IPS-18a (cell line): ENCODE data around the gene PTPRT.

Experiments
- H3K27ac ChIP-seq: one replicate; pipeline ENCODE4 v1.5.1; 2013; ENCODE audit warnings: low read length
- H3K27me3 ChIP-seq: one replicate; pipeline ENCODE4 v1.6.1; 2013; ENCODE audit warnings: mild to moderate bottlenecking, low read length; ENCODE audit not compliant: control insufficient read depth, insufficient read depth
- H3K36me3 ChIP-seq: one replicate; pipeline ENCODE4 v1.6.1; 2013; ENCODE audit warnings: low read depth, low read length; ENCODE audit not compliant: control insufficient read depth
- H3K4me1 ChIP-seq: one replicate; pipeline ENCODE4 v1.6.1; 2013; ENCODE audit warnings: low read depth, low read length; ENCODE audit not compliant: control insufficient read depth
- H3K4me3 ChIP-seq: one replicate; pipeline ENCODE4 v1.5.1; 2013; ENCODE audit warnings: low read length
- H3K9ac ChIP-seq: one replicate; pipeline ENCODE4 v1.6.1; 2013; ENCODE audit warnings: mild to moderate bottlenecking, low read length, moderate library complexity
- H3K9me3 ChIP-seq: one replicate; pipeline ENCODE4 v1.6.1; 2013; ENCODE audit warnings: low read depth, low read length; ENCODE audit not compliant: control insufficient read depth

The PTPRT gene

GRCh38 chr20:42598581-42598980 is 591.1 kb downstream of the PTPRT start:
- Histone ChIP-seq H3K9ac (no peak overlapping the region), H3K27ac (no peak overlapping the region), H3K36me3 (no peaks in the 10 kb centered on the region), H3K4me1 (no peaks in the 10 kb centered on the region), H3K9me3 (no peaks in the 10 kb centered on the region), H3K27me3 (no peaks in the 10 kb centered on the region), H3K4me3 (no peak overlapping the region)

GRCh38 chr20:42595625-42596024 is 594.1 kb downstream of the PTPRT start:
- H3K4me1 ChIP-seq = no peaks in the 10 kb centered on the region
- H3K36me3 ChIP-seq = no peaks in the 10 kb centered on the region
- H3K4me3 ChIP-seq = no peak overlapping the region
- no peaks in the 10 kb centered on the region for H3K27me3 ChIP-seq
- H3K27ac ChIP-seq = no peak overlapping the region
- H3K9ac ChIP-seq = no peak overlapping the region
- H3K9me3 ChIP-seq = no peaks in the 10 kb centered on the region

DNA sequence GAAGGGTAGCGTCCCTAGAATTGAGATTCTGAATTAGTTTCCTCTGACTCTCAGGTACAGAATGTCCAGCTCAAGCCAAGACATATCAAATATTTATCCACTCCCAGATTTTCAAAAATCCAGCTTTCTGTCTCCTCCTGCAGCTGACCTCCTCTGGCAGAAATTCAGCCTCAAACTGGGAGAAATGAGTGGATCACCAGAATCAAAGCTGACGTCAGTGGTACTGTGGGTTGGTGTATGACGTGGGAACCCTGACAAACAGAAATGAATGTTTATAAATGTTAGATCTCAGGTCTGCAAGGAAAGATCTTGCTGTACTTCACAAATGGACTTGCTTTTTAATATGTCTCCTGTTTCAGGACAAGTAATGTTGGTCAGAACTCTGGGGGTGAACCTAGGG is 595.0 kb downstream of the PTPRT start:
- Histone ChIP-seq H3K27me3 (no peaks in the 10 kb centered on the region), H3K4me1 (no peaks in the 10 kb centered on the region), H3K27ac (no peak overlapping the region), H3K4me3 (no peak overlapping the region), H3K9ac (no peak overlapping the region), H3K36me3 (no peaks in the 10 kb centered on the region), H3K9me3 (no peaks in the 10 kb centered on the region)

- no peak overlapping the region for H3K4me3 ChIP-seq
- H3K9ac ChIP-seq = no peak overlapping the region
- H3K9me3 ChIP-seq = no peaks in the 10 kb centered on the region
- H3K27ac ChIP-seq = no peak overlapping the region
- no peaks in the 10 kb centered on the region for H3K36me3 ChIP-seq
- no peaks in the 10 kb centered on the region for H3K27me3 ChIP-seq
- H3K4me1 ChIP-seq = no peaks in the 10 kb centered on the region
Observed at GRCh38 chr20:42594011-42594410, 595.7 kb downstream of the PTPRT start.

- H3K27me3 ChIP-seq = no peaks in the 10 kb centered on the region
- H3K9ac ChIP-seq = no peak overlapping the region
- no peaks in the 10 kb centered on the region for H3K36me3 ChIP-seq
- H3K27ac ChIP-seq = no peak overlapping the region
- no peak overlapping the region for H3K4me3 ChIP-seq
- no peaks in the 10 kb centered on the region for H3K4me1 ChIP-seq
- H3K9me3 ChIP-seq = no peaks in the 10 kb centered on the region
Observed at GRCh38 chr20:42589976-42590639, 599.6 kb downstream of the PTPRT start.

- Histone ChIP-seq H3K9me3 (no peaks in the 10 kb centered on the region), H3K9ac (no peak overlapping the region), H3K27ac (no peak overlapping the region), H3K36me3 (no peaks in the 10 kb centered on the region), H3K4me3 (no peak overlapping the region), H3K4me1 (peaks cover 3% of the 10 kb centered on the region), H3K27me3 (no peaks in the 10 kb centered on the region)
Observed at GRCh38 chr20:42588847-42589246, 600.9 kb downstream of the PTPRT start.

- Histone ChIP-seq H3K36me3 (no peaks in the 10 kb centered on the region), H3K27me3 (no peaks in the 10 kb centered on the region), H3K4me1 (peaks cover 3% of the 10 kb centered on the region), H3K27ac (no peak overlapping the region), H3K9me3 (no peaks in the 10 kb centered on the region), H3K9ac (no peak overlapping the region), H3K4me3 (no peak overlapping the region)
Observed at GRCh38 chr20:42587427-42587826, 602.3 kb downstream of the PTPRT start.

DNA sequence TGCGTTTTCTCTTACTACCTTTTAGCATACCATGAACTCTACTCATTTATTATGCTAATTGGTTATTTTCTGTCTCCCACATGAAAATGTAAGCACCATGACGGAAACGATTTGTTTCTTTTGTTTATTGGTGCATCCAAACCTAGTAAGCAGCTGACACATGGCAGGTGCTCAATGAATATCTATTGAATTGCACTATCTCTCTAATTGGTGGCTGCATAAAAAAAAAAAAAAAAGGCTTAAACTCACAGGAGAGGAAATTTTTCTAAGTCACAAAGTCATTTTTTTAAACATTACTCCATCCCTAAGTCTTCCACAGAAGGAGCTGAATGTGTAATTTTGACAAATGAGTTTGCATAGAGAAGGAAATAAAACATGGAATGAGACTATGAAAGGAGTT is 608.4 kb downstream of the PTPRT start:
- H3K9me3 ChIP-seq = no peaks in the 10 kb centered on the region
- peaks cover 11% of the 10 kb centered on the region for H3K4me1 ChIP-seq
- no peak overlapping the region for H3K9ac ChIP-seq
- no peak overlapping the region for H3K27ac ChIP-seq
- no peaks in the 10 kb centered on the region for H3K27me3 ChIP-seq
- H3K4me3 ChIP-seq = no peak overlapping the region
- H3K36me3 ChIP-seq = no peaks in the 10 kb centered on the region

- no peak overlapping the region for H3K9ac ChIP-seq
- no peak overlapping the region for H3K27ac ChIP-seq
- H3K9me3 ChIP-seq = no peaks in the 10 kb centered on the region
- H3K27me3 ChIP-seq = no peaks in the 10 kb centered on the region
- H3K4me1 ChIP-seq = peaks cover 4% of the 10 kb centered on the region
- H3K36me3 ChIP-seq = no peaks in the 10 kb centered on the region
- no peak overlapping the region for H3K4me3 ChIP-seq
Observed at GRCh38 chr20:42576167-42576566, 613.5 kb downstream of the PTPRT start.

DNA sequence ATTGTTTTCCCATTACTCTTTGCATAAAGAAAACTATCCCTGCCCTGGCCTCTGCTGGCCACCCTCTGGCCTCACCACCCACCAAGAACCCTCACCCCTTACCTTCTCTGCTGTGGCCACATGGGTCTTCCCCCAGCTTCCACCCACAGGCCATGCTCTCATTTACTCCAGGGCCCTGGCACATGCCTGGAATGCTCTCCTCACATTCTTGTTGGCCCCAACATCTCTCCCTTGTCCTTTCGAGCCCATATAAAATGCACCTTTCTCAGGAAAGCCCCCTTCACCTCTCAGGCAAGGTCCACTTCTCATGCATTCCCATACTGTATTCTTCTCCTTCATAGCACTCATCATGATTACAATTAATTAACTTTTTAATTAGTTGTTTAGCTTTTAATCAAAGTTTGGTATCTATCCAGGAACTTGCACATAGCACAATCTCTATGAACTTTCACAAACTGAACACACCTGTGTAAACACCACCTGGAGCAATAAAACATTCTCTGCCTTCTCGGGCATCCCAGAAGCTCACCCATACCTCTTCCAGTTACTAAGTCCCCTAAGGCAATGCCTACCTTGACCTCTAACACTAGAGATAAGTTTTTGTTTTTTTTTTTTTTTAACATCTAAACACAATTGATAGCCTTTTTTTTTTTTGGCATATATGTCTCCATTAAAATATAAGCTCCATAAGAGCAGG is 617.2 kb downstream of the PTPRT start:
- Histone ChIP-seq H3K27me3 (no peaks in the 10 kb centered on the region), H3K4me1 (peaks cover 4% of the 10 kb centered on the region), H3K9ac (no peak overlapping the region), H3K4me3 (no peak overlapping the region), H3K27ac (no peak overlapping the region), H3K36me3 (no peaks in the 10 kb centered on the region), H3K9me3 (no peaks in the 10 kb centered on the region)

GRCh38 chr20:42567409-42567808 is 622.3 kb downstream of the PTPRT start:
- Histone ChIP-seq H3K4me3 (no peak overlapping the region), H3K36me3 (no peaks in the 10 kb centered on the region), H3K27ac (no peak overlapping the region), H3K27me3 (no peaks in the 10 kb centered on the region), H3K9me3 (no peaks in the 10 kb centered on the region), H3K9ac (no peak overlapping the region), H3K4me1 (no peaks in the 10 kb centered on the region)
